OCI-LY7 (cell line): Measurements from ENCODE around the gene OR1J1. TPM values are rescaled to one million over a fixed set of nuclear protein-coding genes. Genes with fewer than 3 reads are reported as not detected.

ENCODE experiments used
- Bru-seq: library from RNA; stranded (reverse); fragments of 400-500 nt; gene quantifications from one replicate; lab custom pipeline; 2021; lab: Mats Ljungman, UMichigan
- BruChase-seq, 2 experiments: library from RNA; stranded (reverse); fragments of 400-500 nt; gene quantifications; one replicate each; lab custom pipeline; 2021; lab: Mats Ljungman, UMichigan
- BruUV-seq: library from RNA; stranded (reverse); fragments of 400-500 nt; replicated peaks from 2 replicates; lab custom pipeline; 2021; lab: Mats Ljungman, UMichigan
- CTCF ChIA-PET: fragments of 300-600 bp; sonication (Branson Sonifier 250); formaldehyde crosslinking; loops from one replicate; lab custom pipeline; 2022; ENCODE audit warnings: antibody characterized with exemption; ENCODE audit not compliant: unreplicated experiment; lab: Charles Lee
- POLR2A ChIA-PET: fragments of 300-600 bp; sonication (Branson Sonifier 250); formaldehyde crosslinking; loops from one replicate; lab custom pipeline; 2022; ENCODE audit warnings: antibody characterized with exemption; lab: Charles Lee
- DNase-seq: peaks from one replicate; pipeline ENCODE4 v3.0.0-alpha.2; 2015; ENCODE audit warnings: low spot score
- H2AFZ ChIP-seq: fragments of 200-600 bp; sonication (generic), shearing (Covaris generic); 2 replicates; pipeline ENCODE4 v1.6.1; 2014; ENCODE audit warnings: mild to moderate bottlenecking, antibody characterized with exemption, low read length, moderate library complexity
- H3K27ac ChIP-seq: fragments of 200-600 bp; sonication (generic); 2 replicates; pipeline ENCODE4 v1.5.1; 2014; ENCODE audit warnings: mixed run types, low read depth, mild to moderate bottlenecking, moderate library complexity, low read length, inconsistent platforms; ENCODE audit not compliant: poor library complexity, severe bottlenecking
- H3K36me3 ChIP-seq: fragments of 200-600 bp; sonication (generic); 2 replicates; pipeline ENCODE4 v1.6.1; 2014; ENCODE audit warnings: mild to moderate bottlenecking, antibody characterized with exemption, low read length, moderate library complexity, mixed read lengths; ENCODE audit not compliant: insufficient read depth
- H3K4me1 ChIP-seq: fragments of 200-600 bp; sonication (generic); 2 replicates; pipeline ENCODE4 v1.5.1; 2014; ENCODE audit warnings: mild to moderate bottlenecking, low read length; ENCODE audit not compliant: insufficient read depth, poor library complexity, severe bottlenecking
- H3K4me2 ChIP-seq: fragments of 200-600 bp; sonication (generic); 2 replicates; pipeline ENCODE4 v1.6.1; 2014; ENCODE audit warnings: mild to moderate bottlenecking, low read length
- H3K4me3 ChIP-seq: fragments of 200-600 bp; sonication (generic); 2 replicates; pipeline ENCODE4 v1.5.1; 2014; ENCODE audit warnings: mild to moderate bottlenecking, low read depth, low read length; ENCODE audit not compliant: poor library complexity, severe bottlenecking
- H3K79me2 ChIP-seq: fragments of 200-600 bp; sonication (generic); 2 replicates; pipeline ENCODE4 v1.6.1; 2016; ENCODE audit warnings: low read depth, mild to moderate bottlenecking, low read length, moderate library complexity, mixed read lengths; ENCODE audit not compliant: insufficient read depth
- H3K9me2 ChIP-seq: fragments of 200-600 bp; sonication (generic); 2 replicates; pipeline ENCODE4 v1.6.1; 2016; ENCODE audit warnings: mild to moderate bottlenecking, low read length, mixed read lengths; ENCODE audit not compliant: insufficient read depth
- H3K9me3 ChIP-seq: fragments of 200-600 bp; sonication (generic); 2 replicates; pipeline ENCODE4 v1.6.1; 2014; ENCODE audit warnings: mild to moderate bottlenecking, mixed run types, low read length, mixed read lengths
- H4K20me1 ChIP-seq: fragments of 200-600 bp; sonication (generic); 2 replicates; pipeline ENCODE4 v1.6.1; 2014; ENCODE audit warnings: mild to moderate bottlenecking, antibody characterized with exemption, low read length, moderate library complexity, mixed read lengths; ENCODE audit not compliant: insufficient read depth
- EZH2phosphoT487 ChIP-seq: fragments of 200-600 bp; sonication (generic); IDR thresholded peaks from 2 replicates; pipeline ENCODE4 v1.6.1; 2018; ENCODE audit warnings: low read depth, borderline replicate concordance, mild to moderate bottlenecking, mixed run types, antibody characterized with exemption, low read length, moderate library complexity, mixed read lengths
- intact Hi-C: fragments of 100-400 bp; cut with micrococcal nuclease; formaldehyde crosslinking; loops from one replicate; pipeline ENCODE4 v1.10.0; 2022; ENCODE audit not compliant: unreplicated experiment
- long read RNA-seq: library from polyadenylated mRNA; stranded (forward); transcript quantifications from one replicate; pipeline ENCODE4 v2.0.0, GENCODE V29; 2022
- total RNA-seq, 2 experiments: library from RNA; depleted of rRNA in 1 of 2; stranded (reverse); fragments of >200 nt in 1 of 2; shearing (Covaris generic) in 1 of 2; gene quantifications; 2 replicates each; pipeline ENCODE4 v1.2.3, GENCODE V29; 2014 to 2022
- TF ChIP-seq, protein P1 (sequence below): fragments of 200-600 bp; sonication (generic); conservative IDR thresholded peaks from 2 replicates; pipeline ENCODE4 v1.5.1; 2014; ENCODE audit warnings: mild to moderate bottlenecking, antibody characterized with exemption, low read length, moderate library complexity, mixed read lengths

OR1J1 gene, protein sequence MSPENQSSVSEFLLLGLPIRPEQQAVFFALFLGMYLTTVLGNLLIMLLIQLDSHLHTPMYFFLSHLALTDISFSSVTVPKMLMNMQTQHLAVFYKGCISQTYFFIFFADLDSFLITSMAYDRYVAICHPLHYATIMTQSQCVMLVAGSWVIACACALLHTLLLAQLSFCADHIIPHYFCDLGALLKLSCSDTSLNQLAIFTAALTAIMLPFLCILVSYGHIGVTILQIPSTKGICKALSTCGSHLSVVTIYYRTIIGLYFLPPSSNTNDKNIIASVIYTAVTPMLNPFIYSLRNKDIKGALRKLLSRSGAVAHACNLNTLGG
- total RNA-seq (2014; rRNA removed; shearing (Covaris generic)) (not detected in 2 replicates), total RNA-seq (2022) (not detected in 2 replicates), Bru-seq, nascent RNA (not detected), BruChase-seq, experiment 1, labeled RNA remaining after a 6-hour chase (not detected), BruChase-seq, experiment 2, labeled RNA remaining after a 2-hour chase (not detected)
- long read RNA-seq = 0 reads

DNA sequence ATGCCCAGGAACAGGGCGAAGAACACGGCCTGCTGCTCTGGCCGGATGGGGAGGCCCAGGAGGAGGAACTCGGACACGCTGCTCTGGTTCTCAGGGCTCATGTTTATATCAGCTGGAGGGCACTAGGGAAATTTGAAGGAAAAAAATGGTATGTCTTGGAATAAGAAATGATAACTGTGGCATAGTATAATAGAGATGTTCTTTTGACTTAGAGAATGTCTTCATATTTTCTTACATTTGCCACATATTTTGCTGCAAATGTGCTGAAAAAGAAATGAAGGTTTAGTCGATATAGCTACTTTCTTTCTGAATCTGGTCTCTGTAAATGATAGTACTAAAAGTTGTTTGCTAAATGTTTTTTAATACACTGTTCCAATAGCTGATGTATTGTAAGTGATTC, at the start of gene OR1J1:
Gene OR1J1, minus strand, starts transcription at position 101 of the 400 bp plus-strand sequence. Its CDS starts 0 bp downstream, at position 101.
- intact Hi-C loops = no loop called here
- BruUV-seq = no TSS peak
- POLR2A ChIA-PET = no interaction called here

DNA sequence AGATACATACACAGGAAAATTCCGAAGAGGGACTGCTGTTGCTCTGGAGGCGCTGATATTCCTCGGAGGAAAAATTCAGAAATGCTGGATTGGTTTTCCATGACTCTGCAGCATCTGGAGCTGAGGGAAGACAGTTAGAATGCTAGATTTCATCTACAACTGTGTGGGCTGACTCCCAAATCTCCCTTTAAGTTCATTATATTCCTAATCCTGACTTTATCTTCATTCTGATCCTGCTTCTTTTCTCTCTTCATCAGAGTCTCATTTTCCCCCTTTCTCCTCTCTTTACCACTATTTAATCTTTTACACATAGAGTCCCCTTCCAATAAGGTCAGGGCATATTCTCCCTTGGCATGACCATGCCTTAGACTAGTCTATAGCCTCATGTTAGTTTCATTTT, 49.5 kb upstream of the OR1J1 start, which contains the start of gene OR1N1:
Gene OR1N1, minus strand, starts transcription at position 101 of the 400 bp plus-strand sequence. Its CDS starts 0 bp downstream, at position 101.
- Histone ChIP-seq H3K27ac (no peak within 1 kb of the TSS), H3K79me2 (no peaks in the 10 kb centered on the region), H3K4me2 (no peak within 1 kb of the TSS), H2AFZ (no peak within 1 kb of the TSS), H4K20me1 (no peaks in the 10 kb centered on the region), H3K4me1 (no peaks in the 10 kb centered on the region), H3K4me3 (no peak within 1 kb of the TSS), H3K9me3 (no peaks in the 10 kb centered on the region), H3K36me3 (no peaks in the 10 kb centered on the region), H3K9me2 (no peaks in the 10 kb centered on the region)
- TF ChIP-seq, protein P1, sequence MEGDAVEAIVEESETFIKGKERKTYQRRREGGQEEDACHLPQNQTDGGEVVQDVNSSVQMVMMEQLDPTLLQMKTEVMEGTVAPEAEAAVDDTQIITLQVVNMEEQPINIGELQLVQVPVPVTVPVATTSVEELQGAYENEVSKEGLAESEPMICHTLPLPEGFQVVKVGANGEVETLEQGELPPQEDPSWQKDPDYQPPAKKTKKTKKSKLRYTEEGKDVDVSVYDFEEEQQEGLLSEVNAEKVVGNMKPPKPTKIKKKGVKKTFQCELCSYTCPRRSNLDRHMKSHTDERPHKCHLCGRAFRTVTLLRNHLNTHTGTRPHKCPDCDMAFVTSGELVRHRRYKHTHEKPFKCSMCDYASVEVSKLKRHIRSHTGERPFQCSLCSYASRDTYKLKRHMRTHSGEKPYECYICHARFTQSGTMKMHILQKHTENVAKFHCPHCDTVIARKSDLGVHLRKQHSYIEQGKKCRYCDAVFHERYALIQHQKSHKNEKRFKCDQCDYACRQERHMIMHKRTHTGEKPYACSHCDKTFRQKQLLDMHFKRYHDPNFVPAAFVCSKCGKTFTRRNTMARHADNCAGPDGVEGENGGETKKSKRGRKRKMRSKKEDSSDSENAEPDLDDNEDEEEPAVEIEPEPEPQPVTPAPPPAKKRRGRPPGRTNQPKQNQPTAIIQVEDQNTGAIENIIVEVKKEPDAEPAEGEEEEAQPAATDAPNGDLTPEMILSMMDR = no peak
- TF ChIP-seq EZH2phosphoT487 = no peak
- ChIA-PET CTCF (no interaction called here), POLR2A (interaction anchor here (0.6 kb wide), 1 partner anchor 275 kb away, joined by 6 read pairs; no protein-coding TSS in a partner anchor)
- intact Hi-C loops = no loop called here
- no peak for DNase-seq
- BruUV-seq = no TSS peak

More for the DNA sequence above, at the start of gene OR1J1:
- Histone ChIP-seq H3K27ac (no peak within 1 kb of the TSS), H4K20me1 (no peaks in the 10 kb centered on the region), H3K4me3 (no peak within 1 kb of the TSS), H3K9me3 (no peaks in the 10 kb centered on the region), H3K79me2 (no peaks in the 10 kb centered on the region), H3K9me2 (no peaks in the 10 kb centered on the region), H2AFZ (no peak within 1 kb of the TSS), H3K36me3 (no peaks in the 10 kb centered on the region), H3K4me1 (no peaks in the 10 kb centered on the region), H3K4me2 (no peak within 1 kb of the TSS)
- CTCF ChIA-PET = no interaction called here
- TF ChIP-seq EZH2phosphoT487 = no peak
- TF ChIP-seq, protein P1 = no peak
- no peak for DNase-seq

DNA sequence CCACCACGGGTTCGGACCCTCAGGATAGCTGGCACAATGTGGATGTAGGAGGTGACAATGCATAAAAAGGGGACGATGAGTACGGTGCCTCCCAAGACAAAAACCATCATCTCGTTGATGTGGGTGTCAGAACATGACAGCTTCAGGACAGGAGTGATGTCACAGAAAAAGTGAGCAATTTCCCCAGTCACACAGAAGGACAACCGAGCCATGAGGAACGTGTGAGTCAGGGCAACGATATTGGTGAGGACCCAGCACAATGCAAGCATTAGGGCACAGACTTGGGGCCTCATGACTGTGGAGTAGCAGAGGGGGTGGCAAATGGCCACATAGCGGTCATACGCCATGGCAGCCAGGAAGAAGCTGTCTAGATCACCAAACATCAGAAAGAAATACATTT, 48.9 kb upstream of the OR1J1 start:
- Histone ChIP-seq H3K4me3 (no peak overlapping the region), H3K79me2 (no peaks in the 10 kb centered on the region), H3K4me1 (no peaks in the 10 kb centered on the region), H3K36me3 (no peaks in the 10 kb centered on the region), H3K27ac (no peak overlapping the region), H2AFZ (no peak overlapping the region), H4K20me1 (no peaks in the 10 kb centered on the region), H3K9me3 (no peaks in the 10 kb centered on the region), H3K9me2 (no peaks in the 10 kb centered on the region), H3K4me2 (no peak overlapping the region)
- POLR2A ChIA-PET = no interaction called here
- TF ChIP-seq, protein P1 = no peak
- DNase-seq = no peak
- no TSS peak for BruUV-seq
- intact Hi-C loops = no loop called here
- CTCF ChIA-PET = no interaction called here
